ENCODE results near the gene ZCCHC12.

The ZCCHC12 gene

GRCh38 chrX:118855681-118856310, 32.2 kb downstream of the ZCCHC12 start:
- H3K9ac ChIP-seq (ENCODE audit: low read depth, low read length): no peak overlapping the region
- H3K9me3 ChIP-seq (ENCODE audit: control insufficient read depth, insufficient read depth, low read length): no peaks in the 10 kb centered on the region; the same call in 1 of the 2 replicates
- H3K4me1 ChIP-seq (ENCODE audit: insufficient read depth, low read length): no peaks in the 10 kb centered on the region
- H3K36me3 ChIP-seq (ENCODE audit: insufficient read depth, low read length): no peaks in the 10 kb centered on the region

GRCh38 chrX:118857006-118857405, 33.4 kb downstream of the ZCCHC12 start:
- Histone ChIP-seq H3K9me3 (ENCODE audit: control insufficient read depth, insufficient read depth, low read length) (no peaks in the 10 kb centered on the region; the same call in 1 of the 2 replicates), H3K36me3 (ENCODE audit: insufficient read depth, low read length) (no peaks in the 10 kb centered on the region), H3K9ac (ENCODE audit: low read depth, low read length) (no peak overlapping the region), H3K4me1 (ENCODE audit: insufficient read depth, low read length) (no peaks in the 10 kb centered on the region)

- Histone ChIP-seq H3K9ac (ENCODE audit: low read depth, low read length) (no peak overlapping the region), H3K9me3 (ENCODE audit: control insufficient read depth, insufficient read depth, low read length) (no peaks in the 10 kb centered on the region; the same call in 1 of the 2 replicates), H3K4me1 (ENCODE audit: insufficient read depth, low read length) (no peaks in the 10 kb centered on the region), H3K36me3 (ENCODE audit: insufficient read depth, low read length) (no peaks in the 10 kb centered on the region)
Observed at GRCh38 chrX:118861338-118861737, 37.7 kb downstream of the ZCCHC12 start.

GRCh38 chrX:118862091-118862490, 38.5 kb downstream of the ZCCHC12 start:
- Histone ChIP-seq H3K9ac (ENCODE audit: low read depth, low read length) (no peak overlapping the region), H3K9me3 (ENCODE audit: control insufficient read depth, insufficient read depth, low read length) (no peaks in the 10 kb centered on the region; the same call in 1 of the 2 replicates), H3K4me1 (ENCODE audit: insufficient read depth, low read length) (no peaks in the 10 kb centered on the region)

GRCh38 chrX:118862979-118863378, 39.4 kb downstream of the ZCCHC12 start:
- no peaks in the 10 kb centered on the region; the same call in 1 of the 2 replicates for H3K9me3 ChIP-seq (ENCODE audit: control insufficient read depth, insufficient read depth, low read length)
- H3K36me3 ChIP-seq (ENCODE audit: insufficient read depth, low read length): no peaks in the 10 kb centered on the region
- H3K4me1 ChIP-seq (ENCODE audit: insufficient read depth, low read length): no peaks in the 10 kb centered on the region
- H3K9ac ChIP-seq (ENCODE audit: low read depth, low read length): no peak overlapping the region

More at GRCh38 chrX:118862091-118862490, 38.5 kb downstream of the ZCCHC12 start:
- H3K36me3 ChIP-seq (ENCODE audit: insufficient read depth, low read length): no peaks in the 10 kb centered on the region

- Histone ChIP-seq H3K4me1 (ENCODE audit: insufficient read depth, low read length) (no peaks in the 10 kb centered on the region), H3K9ac (ENCODE audit: low read depth, low read length) (no peak overlapping the region), H3K9me3 (ENCODE audit: control insufficient read depth, insufficient read depth, low read length) (no peaks in the 10 kb centered on the region; the same call in 1 of the 2 replicates), H3K36me3 (ENCODE audit: insufficient read depth, low read length) (no peaks in the 10 kb centered on the region)
Observed at GRCh38 chrX:118864063-118864635, 40.5 kb downstream of the ZCCHC12 start.

GRCh38 chrX:118865231-118865630, 41.6 kb downstream of the ZCCHC12 start:
- H3K9me3 ChIP-seq (ENCODE audit: control insufficient read depth, insufficient read depth, low read length): no peaks in the 10 kb centered on the region
- H3K36me3 ChIP-seq (ENCODE audit: insufficient read depth, low read length): no peaks in the 10 kb centered on the region

GRCh38 chrX:118867251-118867650, 43.6 kb downstream of the ZCCHC12 start:
- no peak overlapping the region for H3K9ac ChIP-seq (ENCODE audit: low read depth, low read length)
- no peaks in the 10 kb centered on the region for H3K9me3 ChIP-seq (ENCODE audit: control insufficient read depth, insufficient read depth, low read length)
- no peaks in the 10 kb centered on the region for H3K36me3 ChIP-seq (ENCODE audit: insufficient read depth, low read length)
- H3K4me1 ChIP-seq (ENCODE audit: insufficient read depth, low read length): no peaks in the 10 kb centered on the region

More at GRCh38 chrX:118865231-118865630, 41.6 kb downstream of the ZCCHC12 start:
- H3K4me1 ChIP-seq (ENCODE audit: insufficient read depth, low read length): no peaks in the 10 kb centered on the region
- no peak overlapping the region for H3K9ac ChIP-seq (ENCODE audit: low read depth, low read length)

GRCh38 chrX:118872102-118872566, 48.5 kb downstream of the ZCCHC12 start:
- no peak overlapping the region for H3K9ac ChIP-seq (ENCODE audit: low read depth, low read length)
- no peaks in the 10 kb centered on the region for H3K4me1 ChIP-seq (ENCODE audit: insufficient read depth, low read length)
- H3K9me3 ChIP-seq (ENCODE audit: control insufficient read depth, insufficient read depth, low read length): no peaks in the 10 kb centered on the region
- H3K36me3 ChIP-seq (ENCODE audit: insufficient read depth, low read length): no peaks in the 10 kb centered on the region
